Suppressor macrophage treated with lipopolysaccharide for 4 hours (primary cell): ENCODE measurements around the gene ZC3H8.
A peak's percentile ranks its signal among the peaks of the same experiment; 100 is the strongest.
"Not testable (repeated sequence)": the region's sequence is repeated elsewhere in the genome, so short reads cannot be mapped to it uniquely, and the experiment has no call there.

Source experiments
- DNase-seq: peaks from one replicate; pipeline ENCODE4 v3.0.0-alpha.2; 2020

Gene ZC3H8

DNA sequence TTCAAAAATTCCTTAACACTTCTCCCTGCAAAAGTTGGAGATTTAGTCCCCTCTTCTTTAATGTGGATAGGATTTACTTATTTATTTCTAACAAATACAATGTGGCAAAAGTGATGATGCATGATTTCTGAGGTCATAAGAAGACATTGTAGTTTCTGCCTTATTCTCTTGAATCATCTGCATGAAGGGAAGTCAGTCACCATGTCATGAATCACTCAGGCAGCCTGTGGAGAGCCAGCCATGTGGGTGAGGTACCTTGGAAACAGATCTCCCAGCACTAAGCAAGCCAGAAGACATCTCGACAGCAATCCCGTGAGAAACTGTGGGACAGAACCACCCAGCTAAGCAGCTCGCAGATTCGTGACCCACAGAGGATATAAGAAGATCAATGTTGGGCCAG lies 2.7 kb upstream of the ZC3H8 start:
- DNase-seq, result peak; percentile 89

DNA sequence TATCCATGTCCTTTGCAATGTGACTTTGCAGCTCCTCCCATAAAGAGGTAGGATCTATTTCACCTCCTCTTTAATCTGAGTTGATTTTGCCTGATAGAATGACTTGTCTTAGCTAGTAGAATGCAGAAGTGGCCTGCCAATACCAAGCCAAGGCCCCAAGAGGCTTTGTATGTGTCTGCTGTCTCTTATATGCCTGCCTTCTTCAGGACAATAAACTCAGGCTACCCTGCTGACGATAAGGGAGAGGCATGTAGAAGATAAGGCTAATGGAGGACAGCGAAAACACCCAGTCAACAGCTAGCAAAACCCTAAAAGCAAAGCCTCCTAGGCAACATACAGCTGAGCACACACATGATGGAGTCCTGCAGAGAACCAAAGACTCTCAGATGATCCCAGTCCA lies 1.8 kb upstream of the ZC3H8 start:
- no peak for DNase-seq

DNA sequence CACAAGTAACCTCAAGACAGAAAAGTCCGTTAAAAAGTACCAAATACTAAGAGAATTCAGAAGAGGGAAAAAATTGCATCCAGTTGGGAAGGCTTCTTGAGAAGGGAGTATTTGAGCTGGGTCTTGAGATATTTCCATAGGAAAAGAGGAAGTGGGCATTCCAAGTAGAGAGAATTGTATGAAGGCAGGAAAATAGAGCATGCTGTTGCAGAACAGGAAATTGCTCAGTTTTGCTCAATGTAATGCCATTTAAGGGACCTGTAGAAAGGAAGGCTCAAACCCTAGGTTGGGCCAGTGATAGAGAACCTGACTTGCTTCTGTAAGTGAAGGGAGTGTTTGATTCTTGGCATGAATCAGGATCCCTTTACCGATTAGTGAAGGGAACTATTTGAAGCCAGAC lies 1.0 kb upstream of the ZC3H8 start:
- DNase-seq, result peak; percentile 74

DNA sequence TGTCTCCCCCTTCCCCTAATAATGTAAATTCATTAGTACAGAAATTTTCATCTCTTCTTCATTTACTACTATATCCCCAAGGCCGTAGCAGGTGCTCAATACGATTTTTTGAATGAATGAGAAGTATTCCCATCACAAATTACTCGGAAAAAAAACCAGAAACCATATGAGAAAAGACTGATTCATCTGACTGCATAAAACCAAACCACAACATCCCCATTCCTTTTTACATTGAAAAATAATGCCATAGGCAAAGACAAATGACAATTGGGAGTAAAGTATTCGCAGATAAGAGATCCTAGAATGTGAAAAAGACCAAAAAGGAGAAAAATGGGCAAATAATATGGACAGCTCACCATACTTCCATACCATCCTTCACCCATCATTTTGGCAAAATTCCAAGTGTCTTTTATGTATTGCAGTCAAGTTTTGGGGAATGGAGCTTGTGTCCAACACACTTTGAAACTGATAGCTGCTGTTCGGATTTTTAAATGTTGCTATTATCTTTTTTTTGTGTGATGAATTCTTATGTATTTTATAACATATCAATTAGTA lies 1.5 kb downstream of the ZC3H8 start:
- DNase-seq, result peak; percentile 59

DNA sequence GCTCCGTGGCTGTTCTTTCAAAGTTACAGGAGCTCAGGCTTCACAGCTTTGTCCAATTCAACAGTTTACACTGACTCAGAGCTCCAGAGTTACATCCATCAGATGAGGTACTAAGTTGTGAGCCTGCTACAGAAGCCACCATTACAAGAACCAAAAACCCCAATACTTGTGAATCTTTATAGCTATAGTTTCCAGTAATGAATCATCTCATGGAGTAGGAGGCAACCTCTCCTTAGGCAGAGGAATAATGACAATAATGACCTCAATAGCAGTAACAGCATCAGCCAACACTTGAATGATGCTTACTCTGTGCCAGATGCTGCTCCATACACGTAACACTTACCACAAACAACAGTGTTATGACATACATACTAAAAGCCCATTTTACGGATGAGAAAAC lies 3.6 kb downstream of the ZC3H8 start:
- peak; percentile 34 for DNase-seq

DNA sequence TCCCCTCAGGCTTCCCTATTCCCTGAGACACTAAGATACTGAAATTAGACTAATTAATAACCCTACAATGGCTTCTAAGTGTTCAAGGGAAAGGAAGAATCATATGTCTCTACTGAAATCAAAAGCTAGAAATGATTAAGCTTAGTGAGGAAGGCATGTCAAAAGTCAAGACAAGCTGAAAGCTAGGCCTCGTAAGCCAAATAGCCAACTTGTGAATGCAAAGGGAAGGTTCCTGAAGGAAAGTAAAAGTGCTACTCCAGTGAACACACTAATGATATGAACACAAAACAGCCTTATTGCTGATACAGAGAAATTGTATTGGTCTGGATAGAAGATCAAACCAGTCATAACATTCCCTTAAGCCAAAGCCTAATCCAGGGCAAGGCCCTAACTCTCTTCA lies 10.0 kb downstream of the ZC3H8 start:
- no peak for DNase-seq

DNA sequence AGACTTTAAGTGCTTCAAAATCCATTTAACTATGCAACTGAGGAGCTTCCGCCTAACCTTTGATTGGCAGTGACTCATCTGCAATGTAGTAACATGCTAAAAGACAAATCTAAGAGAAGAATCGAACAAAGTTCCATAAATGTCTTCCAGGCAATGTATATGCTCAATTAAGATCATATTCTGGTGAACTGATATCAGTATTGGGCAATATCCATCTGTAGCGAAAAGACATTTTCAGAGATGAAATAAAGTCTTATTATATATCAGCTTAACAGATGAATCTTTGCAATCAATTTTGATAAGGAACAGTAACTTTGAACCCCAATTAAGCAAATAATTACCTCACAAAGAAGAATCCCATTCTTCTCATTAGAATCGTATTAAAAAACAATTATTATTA lies 11.6 kb downstream of the ZC3H8 start:
- no peak for DNase-seq

DNA sequence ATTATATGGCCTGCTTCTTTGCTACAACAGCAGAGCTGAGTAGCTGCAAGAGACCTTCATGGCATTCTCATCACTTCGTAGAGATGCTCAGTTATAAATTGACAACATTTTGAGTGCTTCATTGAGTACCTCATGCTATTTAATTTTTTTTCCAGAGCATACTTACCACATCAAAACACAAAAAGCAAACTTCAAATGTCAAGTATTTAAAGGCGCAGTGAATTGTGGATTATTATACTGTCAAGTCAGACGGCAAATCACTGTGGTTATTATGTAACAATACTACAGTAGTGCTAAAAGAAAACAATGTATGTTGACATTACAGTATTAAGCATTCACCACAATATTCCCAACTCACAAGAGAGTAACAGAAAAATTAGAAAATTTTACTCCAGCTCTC lies 12.5 kb downstream of the ZC3H8 start:
- DNase-seq, result no peak

DNA sequence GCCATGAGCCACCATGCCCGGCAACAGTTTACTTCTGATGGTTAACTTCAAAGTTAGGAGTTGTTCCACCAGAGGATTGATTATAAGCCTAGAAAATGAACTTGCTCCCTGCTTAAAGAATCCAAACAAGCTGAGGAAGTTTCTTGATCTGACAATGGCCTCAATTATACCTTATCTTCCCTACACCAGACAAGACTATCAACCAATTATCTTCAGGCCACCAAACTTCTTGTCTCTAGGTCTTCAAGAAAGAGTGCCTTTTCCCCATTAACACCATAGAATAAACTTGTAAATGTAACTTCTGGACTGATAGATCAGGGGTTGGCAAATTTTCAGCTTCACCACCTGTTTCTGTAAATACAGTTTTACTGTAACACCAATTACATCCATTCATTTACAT lies 15.0 kb downstream of the ZC3H8 start:
- no peak for DNase-seq

DNA sequence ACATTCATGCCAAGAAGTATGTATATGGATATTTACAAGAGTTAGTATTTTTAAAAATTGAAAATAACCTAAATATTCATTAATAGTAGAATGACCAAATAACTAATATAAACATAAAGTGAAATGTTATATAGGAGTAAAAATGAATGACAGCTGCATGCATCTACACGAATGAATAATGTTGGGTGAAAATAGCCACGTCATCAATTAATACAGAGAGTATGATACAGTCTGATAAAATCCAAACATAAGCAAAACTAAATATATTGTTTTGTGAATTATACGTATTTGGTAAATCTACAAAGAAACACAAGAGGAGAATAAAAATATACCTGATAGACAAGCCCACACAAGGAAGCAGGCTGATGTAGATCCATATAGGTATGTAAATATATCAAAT lies 24.5 kb downstream of the ZC3H8 start:
- DNase-seq, result no peak

DNA sequence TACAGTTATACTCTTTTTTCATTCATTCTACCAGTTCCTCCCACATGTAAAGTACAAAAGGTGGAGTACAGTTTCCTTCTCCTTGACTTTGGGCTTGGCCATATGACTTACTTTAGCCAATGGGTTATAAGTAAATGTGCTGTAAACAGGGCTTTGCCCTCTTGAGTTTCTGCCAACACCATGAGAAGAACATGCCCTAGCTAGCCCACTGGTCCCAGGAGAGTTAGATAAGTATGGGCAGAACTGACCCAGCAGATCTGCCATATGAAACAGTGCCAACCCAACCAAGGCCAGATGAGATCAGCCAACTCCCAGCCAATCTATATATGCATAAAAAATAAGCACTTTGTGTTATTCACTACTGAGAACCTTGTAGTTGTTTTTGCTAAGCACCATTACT lies 25.5 kb downstream of the ZC3H8 start:
- no peak for DNase-seq

DNA sequence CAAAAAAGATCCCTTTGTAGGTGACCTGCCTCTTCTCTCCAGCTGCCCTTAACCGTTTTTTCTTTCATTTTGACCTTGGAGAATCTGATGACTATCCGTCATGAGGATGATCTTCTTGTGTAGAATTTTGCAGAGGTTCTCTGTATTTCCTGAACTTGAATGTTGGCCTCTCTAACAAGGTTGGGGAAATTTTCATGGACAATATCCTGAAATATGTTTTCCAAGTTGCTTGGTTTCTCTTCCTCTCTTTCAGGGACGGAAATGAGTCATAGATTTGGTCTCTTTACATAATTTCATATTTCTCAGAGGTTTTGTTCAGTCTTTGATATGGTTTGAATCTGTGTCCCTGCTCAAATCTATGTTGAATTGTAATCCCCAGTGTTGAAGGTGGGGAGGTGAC lies 34.0 kb downstream of the ZC3H8 start:
- peak; percentile 21 for DNase-seq

DNA sequence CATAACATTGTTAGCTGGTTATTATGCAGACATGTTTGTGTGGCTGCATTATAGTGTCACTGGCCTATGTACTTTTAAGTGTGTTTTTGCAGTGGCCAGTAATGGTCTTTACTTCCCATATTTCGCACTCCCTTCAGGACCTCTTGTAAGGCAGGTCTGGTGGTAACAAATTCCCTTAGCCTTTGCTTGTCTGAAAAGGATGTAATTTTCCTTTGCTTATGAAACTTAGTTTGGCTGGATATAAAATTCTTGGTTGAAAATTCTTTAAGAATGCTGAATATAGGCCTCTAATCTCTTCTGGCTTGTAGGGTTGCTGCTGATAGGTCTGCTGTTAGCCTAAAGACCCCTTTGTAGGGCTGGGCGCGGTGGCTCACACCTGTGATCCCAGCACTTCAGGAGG lies 34.7 kb downstream of the ZC3H8 start:
- no peak for DNase-seq

DNA sequence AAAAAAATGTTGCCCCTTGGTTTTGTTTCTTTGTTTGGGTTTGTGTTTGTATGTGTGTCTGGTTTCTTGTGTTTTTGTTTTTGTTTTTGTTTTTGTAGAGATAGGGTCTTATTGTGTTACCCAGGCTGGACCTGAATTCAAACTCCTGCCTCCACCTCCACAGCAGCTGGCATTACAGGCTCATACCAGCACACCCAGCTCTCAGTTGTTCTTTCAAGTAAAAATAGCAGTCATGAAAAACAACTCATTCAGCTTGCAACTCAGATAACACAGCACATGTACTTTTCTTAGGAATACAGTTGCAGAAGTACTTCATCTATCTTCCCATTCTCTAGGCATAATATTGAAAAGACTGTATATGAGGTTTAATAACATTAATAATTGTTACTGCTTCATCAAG lies 37.0 kb downstream of the ZC3H8 start:
- no peak for DNase-seq

DNA sequence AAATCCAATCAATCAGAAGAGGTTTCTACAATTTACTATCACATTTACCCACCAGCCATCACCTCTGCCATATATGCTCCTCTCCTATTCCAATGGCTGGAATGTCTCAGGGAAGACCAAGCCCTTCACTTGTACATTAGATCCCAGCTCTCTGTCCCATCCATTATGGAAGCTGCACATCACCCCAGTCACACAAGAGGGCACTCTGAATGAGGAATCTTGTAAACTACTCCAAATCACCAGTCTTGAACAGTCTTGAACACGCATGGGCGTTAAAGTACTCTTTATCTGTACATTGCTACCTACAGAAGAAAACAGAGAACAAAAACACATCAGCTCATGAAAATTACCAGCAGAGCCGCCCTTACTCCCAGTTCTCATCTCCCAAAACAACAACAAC lies 38.7 kb downstream of the ZC3H8 start:
- DNase-seq, result no peak

DNA sequence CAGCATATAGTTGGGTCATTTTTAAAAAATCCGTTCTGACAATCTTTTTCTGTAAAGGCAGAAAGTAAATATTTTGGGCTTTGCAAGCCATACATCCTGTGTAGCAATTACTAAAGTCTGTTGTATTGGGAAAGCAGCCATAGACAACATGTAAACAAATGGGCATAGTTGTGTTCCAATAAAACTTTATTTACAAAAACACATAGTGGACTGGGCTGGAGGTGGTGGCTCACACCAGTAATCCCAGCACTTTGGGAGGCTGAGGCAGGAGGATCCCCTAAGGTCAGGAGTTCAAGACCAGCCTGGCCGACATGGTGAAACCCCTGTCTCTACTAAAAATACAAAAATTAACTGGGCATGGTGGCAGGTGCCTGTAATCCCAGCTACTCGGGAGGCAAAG lies 46.9 kb downstream of the ZC3H8 start:
- DNase-seq, result not testable (repeated sequence)

DNA sequence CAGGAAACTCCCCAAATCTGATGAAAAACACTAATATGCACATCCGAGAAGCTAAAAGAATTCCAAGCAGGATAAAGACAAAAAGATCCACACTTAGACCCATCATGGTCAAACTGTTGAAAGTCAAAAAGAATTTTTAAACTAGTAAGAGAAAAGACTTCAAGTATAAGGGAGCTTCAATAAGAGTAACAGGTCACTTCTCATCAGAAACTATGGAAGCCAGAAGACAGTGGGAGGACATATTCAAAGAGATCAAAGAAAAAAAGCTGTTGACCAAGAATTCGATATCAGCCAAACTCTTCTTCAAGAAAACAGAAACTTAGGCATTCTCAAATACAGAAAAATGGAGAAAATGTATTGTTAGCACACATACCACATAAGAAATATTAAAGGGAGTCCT lies 50.4 kb downstream of the ZC3H8 start:
- DNase-seq, result no peak

DNA sequence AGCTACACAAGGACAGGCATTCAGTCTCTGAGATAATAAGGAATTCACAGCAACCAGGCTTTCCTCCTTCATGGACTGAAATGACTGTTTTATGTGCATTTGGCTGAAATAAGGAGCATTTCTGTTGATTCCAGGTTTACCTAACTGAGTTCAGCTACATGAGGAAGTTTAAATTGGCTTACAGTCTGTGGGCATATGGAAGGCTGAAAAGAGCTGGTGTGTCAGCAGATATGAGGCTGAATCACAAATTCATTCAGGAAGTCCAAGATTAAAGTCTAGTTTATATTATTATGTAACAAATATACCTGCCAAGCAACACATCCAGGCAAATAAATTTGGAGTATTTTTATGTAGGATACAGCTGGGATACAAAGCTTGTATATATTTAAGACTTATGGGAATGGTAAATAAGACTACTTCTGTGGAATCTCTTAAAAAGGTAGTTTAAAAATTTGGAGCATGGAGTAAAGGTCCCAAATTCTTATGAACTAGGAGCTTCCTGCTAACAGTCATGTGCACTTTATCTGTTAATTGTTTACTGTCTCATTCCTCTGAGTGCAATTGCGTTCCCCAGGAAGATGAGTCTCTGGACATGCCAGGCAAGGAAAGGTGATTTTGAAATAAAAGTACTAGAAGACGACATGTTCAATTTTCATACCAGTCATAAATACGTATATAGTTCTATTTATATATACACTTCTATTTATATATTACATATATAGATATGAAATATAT lies 53.0 kb downstream of the ZC3H8 start:
- DNase-seq, result peak; percentile 12

DNA sequence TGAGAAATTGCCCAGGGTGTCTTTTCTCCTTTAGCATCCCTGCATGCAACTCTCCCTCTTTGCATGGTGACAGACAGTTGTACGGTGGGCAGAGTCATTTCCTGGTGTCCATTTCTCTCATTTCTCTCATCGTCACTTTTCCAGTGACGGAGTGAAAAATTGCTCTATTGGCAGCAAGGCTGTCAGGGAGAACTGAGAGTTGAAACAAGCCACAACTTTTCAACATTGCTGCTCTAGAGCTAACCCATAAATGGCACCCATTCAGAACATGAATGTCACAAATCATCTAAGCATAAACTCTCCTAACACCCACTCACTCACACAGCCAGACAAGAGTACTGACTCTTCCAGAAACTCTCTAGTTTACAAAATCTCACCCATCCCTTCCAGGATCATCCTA lies 55.7 kb downstream of the ZC3H8 start:
- DNase-seq, result no peak

DNA sequence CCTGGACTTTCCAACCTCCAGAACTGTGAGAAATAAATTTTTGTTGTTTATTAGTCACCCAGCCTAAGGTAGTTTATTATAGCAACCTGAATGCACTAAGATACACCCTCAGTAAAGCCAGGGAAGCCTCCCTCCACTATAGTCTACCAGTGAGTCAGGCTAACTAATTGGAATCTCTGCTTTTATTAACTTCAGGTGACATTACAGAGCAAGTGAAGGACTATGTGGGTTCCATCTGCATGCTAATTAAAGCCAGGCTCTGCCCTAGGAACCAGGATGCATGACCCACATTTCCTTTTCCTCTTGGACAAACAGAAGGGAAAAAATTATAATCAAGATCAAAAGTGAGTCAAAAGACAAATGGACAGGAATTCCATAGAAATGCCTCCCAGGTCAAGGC lies 56.1 kb downstream of the ZC3H8 start:
- DNase-seq, result no peak

DNA sequence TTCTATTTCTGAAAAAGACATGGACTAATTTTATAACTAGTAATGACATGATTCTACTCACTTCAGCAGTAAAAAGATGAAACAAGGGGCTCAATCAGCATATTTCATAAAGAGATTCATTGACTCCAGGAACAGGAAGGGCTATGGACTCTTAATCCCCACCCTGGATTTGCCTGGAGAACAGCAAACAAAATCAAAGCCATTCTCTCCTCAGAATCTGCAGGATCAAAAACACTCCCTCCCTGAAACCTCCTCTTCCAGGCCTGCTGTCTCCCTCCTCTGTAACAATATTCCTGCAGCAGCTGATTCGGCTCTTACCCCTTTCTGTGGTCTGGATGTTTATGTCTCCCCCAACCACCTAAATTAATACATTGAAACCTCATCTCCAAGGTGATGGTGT lies 57.0 kb downstream of the ZC3H8 start:
- DNase-seq, result no peak

DNA sequence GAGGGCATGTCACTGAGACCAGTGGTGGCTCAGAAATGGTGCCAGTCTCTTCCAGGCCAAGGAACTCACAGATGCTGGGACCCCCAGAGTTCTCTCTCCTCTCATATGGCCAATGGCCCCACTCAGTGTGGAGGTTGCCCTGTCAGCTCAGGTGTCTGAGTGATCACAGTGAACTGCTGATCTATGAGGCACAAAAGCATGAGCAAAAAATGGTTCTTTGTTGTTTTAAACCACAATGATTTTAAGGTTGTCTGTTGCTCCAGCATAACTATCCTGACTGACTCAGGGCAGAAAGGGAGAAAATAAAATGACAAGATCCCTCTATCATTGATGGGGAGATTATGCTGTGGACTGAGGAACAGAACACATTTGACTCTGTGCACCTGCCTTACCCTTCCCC lies 58.9 kb downstream of the ZC3H8 start:
- no peak for DNase-seq

DNA sequence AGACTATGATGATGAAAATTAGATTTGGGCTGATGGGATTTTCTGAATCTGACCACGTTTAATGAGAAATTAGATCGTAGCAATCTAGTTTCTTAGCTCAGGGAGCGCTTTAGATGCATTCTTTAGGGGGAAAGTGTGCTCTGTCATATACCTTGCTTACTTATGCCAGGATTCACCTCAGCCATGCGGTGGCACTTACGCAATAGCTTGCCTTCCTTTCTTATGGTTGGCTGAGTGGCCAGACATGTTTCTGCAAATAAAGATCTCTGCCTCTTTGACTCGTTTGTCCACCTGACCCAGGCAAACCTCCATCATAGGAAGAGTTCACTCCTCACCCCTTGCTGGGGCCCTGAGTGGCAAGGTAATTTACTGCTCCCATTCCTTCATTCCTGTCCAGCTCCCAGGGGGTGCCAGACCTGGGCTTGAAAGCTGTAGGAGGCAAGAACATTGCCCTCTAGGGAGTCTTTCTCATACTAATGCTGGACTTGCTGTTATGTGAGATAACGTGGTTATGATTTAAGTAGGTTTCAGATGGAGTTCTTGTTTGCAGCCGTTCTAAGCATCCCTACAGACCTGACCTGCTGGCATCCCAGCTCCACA lies 59.6 kb downstream of the ZC3H8 start:
- no peak for DNase-seq

DNA sequence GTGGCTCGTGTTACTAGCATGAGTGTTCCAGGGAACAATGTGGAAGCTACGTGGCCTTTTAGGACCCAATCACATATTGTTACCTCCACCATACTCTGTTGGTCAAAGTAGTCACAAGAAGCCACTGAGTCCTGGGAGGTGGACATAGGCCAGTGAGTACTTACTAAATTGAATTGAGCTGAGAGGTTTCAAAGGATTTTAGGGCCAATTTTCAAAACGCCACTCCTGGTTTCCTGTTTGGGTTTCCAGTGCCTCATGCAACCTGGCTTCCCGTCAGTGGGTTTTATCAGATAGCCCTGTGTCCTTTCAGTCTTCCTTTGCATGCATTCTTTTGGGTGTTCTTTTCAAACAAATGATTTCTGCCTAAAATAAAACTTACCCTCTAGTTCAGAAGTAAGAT lies 60.4 kb downstream of the ZC3H8 start:
- DNase-seq, result no peak

DNA sequence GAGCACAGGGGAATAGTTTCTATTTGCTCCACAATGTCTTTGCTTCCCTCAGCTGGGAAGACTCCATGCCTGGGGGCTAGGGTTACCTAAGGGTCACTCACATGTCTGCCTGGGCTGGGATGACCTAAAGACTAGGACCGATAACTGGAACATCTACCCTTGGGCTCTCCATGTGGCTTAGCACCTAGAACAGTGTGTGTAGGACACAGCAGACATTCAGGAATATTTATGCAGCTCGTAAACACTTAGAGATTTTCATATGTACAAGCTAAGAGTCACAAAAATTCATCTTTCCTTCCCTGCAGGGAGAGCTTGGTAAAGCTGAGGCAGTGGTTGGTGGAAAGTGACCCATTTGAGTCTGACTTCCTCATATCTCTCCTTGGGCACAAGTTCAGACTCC lies 60.8 kb downstream of the ZC3H8 start:
- no peak for DNase-seq
